Stimulated activated CD4-positive, alpha-beta T cell treated with anti-CD3 and anti-CD28 coated beads, Interleukin-4, amount 100 ng/mL, for 24 hours (primary cell): ENCODE measurements around the gene NOP16.
A peak's percentile ranks its signal among the peaks of the same experiment; 100 is the strongest.

Experiments used
- DNase-seq: peaks from one replicate; pipeline ENCODE4 v3.0.0-alpha.2; 2020

NOP16 gene

GRCh38 chr5:176384366-176384930 lies 4.0 kb downstream of the NOP16 start:
- DNase-seq, result no peak

- DNase-seq, result no peak
Measured at GRCh38 chr5:176383961-176384360, 4.4 kb downstream of the NOP16 start.

- no peak for DNase-seq
Measured at GRCh38 chr5:176383248-176383905, 5.0 kb downstream of the NOP16 start.

DNA sequence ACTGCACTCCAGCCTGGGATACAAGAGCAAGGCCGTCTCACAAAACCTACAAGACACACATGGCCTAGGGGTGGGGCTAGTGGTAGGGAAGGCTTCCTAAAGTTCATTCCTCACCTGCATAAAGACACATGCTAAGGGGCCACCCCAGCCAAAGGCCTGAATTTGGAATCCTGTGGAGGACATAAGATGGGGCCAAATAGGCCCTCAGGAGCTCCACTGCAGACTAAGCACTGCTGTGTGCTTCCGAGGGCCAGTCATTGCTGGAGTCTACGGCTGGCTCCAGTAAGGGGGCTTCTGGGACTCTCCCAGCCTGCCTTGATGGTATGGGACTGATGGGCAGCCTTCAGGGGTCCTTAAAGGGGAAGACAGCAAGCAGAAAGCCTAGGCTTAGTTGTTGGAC lies 5.7 kb downstream of the NOP16 start:
- DNase-seq, result no peak

- no peak for DNase-seq
Measured at GRCh38 chr5:176381979-176382378, 6.4 kb downstream of the NOP16 start.

GRCh38 chr5:176381423-176381822 lies 7.0 kb downstream of the NOP16 start:
- DNase-seq, result no peak

GRCh38 chr5:176379881-176380280 lies 8.5 kb downstream of the NOP16 start:
- DNase-seq, result no peak

- DNase-seq, result no peak
Measured at GRCh38 chr5:176373100-176373818, 15.1 kb downstream of the NOP16 start.

GRCh38 chr5:176371621-176372539 lies 16.5 kb downstream of the NOP16 start:
- no peak for DNase-seq

- DNase-seq, result no peak
Measured at GRCh38 chr5:176369934-176370711, 18.3 kb downstream of the NOP16 start.

DNA sequence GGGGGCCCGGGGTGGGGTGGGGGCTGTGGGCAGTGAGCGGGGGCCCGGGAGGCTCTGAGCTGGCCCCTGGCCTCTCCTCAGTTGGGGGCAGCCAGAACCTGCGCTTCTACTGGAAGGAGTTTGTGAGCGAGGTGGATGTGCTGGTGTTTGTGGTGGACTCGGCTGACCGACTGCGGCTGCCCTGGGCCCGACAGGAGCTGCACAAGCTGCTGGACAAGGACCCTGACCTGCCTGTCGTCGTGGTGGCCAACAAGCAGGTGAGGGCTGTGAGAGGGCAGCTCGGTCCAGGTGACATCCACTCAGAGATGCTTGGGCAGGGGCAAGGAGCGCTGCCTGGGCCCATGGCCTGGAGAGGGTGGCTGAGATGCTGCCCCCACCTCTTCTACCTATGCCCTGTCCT lies 19.7 kb downstream of the NOP16 start:
- no peak for DNase-seq

DNA sequence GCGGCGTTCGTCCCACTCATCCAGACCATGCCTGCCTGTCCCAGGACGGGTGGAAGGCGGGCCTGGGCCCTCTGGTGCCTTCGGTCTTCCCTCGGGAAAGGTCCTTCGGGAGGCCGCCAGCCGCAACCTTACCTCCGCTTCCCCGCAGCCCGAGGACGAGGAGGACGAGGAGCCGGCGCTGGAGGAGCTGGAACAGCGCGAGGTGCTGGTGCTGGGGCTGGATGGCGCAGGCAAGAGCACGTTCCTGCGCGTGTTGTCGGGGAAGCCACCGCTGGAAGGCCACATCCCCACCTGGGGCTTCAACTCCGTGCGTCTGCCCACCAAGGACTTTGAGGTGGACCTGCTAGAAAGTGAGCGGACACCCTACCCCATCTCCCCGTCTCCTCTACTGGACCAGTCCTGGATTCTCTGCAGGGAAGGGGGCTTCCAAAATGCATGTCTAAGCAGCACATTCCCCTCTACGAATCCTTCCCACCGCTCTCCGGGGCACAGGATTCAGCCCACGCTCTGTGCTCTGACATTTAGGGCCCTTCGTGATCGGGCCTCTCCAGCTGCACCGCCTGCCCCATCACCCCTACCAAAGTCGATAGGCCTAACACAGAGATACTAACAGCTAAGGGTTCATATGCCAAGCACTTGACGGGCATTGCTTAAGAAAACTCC lies 22.0 kb downstream of the NOP16 start:
- no peak for DNase-seq

DNA sequence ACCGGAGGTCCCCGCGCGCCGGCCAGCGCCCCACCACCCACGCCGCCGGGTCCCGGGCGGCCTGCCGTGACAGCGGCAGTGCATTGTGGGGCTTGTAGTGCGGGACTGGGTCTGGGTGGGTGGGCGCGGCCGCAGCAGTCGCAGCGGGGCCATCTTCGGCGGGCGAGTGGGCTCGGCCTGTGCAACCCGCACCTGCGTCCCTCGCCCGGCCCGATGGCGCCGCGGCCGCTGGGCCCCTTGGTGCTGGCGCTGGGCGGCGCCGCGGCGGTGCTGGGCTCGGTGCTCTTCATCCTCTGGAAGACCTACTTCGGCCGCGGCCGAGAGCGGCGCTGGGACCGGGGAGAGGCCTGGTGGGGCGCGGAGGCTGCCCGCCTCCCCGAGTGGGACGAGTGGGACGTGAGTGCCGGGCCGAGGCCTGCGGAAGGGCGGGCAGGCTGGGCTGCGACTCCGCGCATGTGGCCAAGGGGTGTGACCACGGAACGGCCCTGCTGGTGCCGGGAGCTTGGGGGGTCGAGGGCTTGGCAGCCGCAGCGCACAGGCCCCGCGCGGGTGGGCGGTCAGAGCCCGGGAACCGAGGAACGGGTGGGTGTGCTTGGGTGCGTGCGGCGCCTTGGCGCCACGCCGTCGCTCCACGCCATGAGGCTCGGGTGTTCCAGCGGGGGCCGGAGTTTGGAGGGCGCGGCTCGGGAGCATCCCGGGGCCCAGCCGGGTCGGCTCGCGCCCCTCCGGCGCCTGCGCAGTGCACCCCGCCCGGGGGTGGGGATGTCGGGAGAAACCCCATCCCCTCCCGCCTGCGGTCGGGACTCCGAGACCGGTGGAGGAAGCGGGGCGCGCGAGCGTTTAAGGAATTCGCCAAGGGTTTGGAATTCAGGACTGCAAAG lies 22.8 kb downstream of the NOP16 start, which contains the start of gene ARL10:
ARL10 (plus strand) TSS at position 137 of the 881 bp plus-strand sequence; CDS start at position 214, 77 bp downstream.
- peak; percentile 62 for DNase-seq

GRCh38 chr5:176364765-176365350 lies 23.5 kb downstream of the NOP16 start:
- DNase-seq, result no peak

- no peak for DNase-seq
Measured at GRCh38 chr5:176362233-176362490, 26.2 kb downstream of the NOP16 start.

DNA sequence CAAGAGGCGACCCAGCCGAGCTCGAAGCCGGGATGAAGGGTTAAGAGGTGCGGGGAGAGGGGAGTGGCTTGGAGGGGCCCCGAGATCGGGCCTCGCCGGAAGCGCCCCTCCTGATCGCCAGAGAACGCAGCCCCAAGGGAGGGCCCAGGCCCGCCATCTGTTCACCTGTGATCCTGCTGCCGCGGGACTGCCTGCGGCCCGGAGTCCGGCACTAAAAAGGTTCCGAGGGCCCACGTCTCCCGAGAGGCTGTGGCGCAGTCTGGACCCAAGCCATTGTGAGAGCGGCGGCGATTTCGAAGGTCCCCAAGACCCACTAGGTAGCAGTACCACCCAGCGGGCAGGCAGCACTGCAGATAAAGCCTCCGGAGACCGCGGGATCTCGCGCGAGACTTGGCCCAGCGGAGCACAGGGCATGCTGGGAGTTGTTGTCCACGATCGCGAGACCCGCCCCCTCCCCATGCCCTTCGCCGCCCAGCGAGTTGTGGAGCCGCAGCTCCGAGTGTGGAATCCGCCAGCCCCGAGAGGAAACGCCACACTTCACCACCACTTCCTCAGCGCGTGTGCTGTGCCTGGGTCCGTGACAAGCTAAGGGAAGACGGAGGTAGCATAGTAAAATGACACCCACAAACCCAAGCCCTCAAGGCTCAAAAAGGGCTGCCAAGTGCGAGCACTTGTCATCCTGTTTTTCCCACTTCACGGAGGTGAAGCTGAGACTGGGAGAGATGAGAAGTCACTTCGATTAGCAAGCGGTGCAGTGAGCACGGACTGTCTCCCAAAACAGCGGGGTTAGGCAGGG lies 26.8 kb downstream of the NOP16 start, which contains the start of gene KIAA1191:
KIAA1191 (minus strand) TSS at position 328 of the 796 bp plus-strand sequence. CDS start 2,256 bp downstream, outside the sequence.
- peak; percentile 95 for DNase-seq

GRCh38 chr5:176360894-176361436 lies 27.4 kb downstream of the NOP16 start:
- DNase-seq, result no peak

DNA sequence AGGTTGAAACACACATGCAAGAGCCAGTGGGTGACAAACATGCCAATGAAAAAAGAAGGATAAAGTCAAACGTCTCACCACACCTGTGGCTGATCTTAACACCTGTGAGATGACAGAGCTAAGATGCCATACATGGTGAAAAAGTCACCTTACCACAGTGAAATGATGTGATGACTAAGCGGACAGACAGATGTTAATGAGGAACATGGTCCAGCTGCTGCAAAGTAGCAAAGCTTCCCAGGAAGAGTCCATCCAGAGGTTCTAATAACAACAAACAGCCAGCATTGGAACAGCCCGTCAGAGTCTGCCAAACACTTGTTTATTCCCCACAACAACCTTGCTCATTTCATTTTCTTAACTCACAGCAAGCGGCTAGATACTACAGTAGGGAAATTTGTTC lies 28.7 kb downstream of the NOP16 start:
- no peak for DNase-seq

DNA sequence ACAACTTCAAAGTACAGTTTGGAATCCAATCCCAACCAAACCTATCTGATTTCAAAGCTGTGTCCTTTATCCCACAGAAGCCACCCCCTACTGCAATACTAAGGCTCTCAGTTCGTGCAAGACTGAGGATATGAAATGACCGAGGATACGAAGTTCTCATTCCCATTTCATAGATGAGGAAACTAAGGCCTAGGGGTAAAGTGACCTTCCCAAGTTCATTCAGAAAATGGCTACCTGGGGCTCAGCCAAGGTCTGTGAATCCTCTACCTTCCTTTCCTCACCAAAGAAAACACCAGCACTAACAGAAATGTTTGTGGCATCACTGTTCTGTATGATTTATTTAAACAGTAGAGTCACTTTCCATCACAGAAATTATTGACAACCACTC lies 32.2 kb downstream of the NOP16 start:
- DNase-seq, result no peak
